GM10248 (cell line): ENCODE data around the gene ELF2.
"Not testable (repeated sequence)": the region's sequence is repeated elsewhere in the genome, so short reads cannot be mapped to it uniquely, and the experiment has no call there.

Experiments
- CTCF ChIA-PET: fragments of 300-600 bp; sonication (Branson Sonifier 250); formaldehyde crosslinking; extraction: SDS; loops from one replicate; lab custom pipeline; 2021; ENCODE audit warnings: antibody characterized with exemption; lab: Yijun Ruan, JAX
- POLR2A ChIA-PET: fragments of 350-650 bp; sonication (Branson Sonifier 250); formaldehyde crosslinking; extraction: SDS; loops from one replicate; lab custom pipeline; 2020; ENCODE audit warnings: antibody characterized with exemption; lab: Yijun Ruan, JAX
- DNase-seq: peaks from one replicate; pipeline ENCODE4 v3.0.0; 2012; ENCODE audit errors: extremely low spot score
- TF ChIP-seq, protein P1 (sequence below): IDR thresholded peaks from 2 replicates; pipeline ENCODE4 v1.5.1; 2012; ENCODE audit warnings: mild to moderate bottlenecking, low read depth; ENCODE audit errors: extremely low read depth, missing control alignments, control extremely low read depth

Gene ELF2

DNA sequence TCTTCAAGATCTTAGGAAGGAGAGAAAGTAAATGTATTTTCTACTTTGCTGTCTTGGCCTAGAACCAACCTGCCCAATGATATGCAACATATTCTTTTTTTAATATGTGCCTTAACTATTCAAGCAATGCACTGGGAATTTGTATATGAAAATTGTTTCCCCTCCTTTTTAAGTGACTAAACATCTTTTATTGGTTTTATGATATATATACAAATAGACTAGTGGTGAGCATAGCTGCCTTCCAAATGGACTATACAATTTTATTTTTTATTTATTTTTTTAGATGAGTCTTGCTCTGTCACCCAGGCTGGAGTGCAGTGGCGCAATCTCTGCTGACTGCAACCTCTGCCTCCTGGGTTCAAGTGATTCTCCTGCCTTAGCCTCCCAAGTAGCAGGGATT lies 151.2 kb downstream of the ELF2 start:
- TF ChIP-seq, protein P1, sequence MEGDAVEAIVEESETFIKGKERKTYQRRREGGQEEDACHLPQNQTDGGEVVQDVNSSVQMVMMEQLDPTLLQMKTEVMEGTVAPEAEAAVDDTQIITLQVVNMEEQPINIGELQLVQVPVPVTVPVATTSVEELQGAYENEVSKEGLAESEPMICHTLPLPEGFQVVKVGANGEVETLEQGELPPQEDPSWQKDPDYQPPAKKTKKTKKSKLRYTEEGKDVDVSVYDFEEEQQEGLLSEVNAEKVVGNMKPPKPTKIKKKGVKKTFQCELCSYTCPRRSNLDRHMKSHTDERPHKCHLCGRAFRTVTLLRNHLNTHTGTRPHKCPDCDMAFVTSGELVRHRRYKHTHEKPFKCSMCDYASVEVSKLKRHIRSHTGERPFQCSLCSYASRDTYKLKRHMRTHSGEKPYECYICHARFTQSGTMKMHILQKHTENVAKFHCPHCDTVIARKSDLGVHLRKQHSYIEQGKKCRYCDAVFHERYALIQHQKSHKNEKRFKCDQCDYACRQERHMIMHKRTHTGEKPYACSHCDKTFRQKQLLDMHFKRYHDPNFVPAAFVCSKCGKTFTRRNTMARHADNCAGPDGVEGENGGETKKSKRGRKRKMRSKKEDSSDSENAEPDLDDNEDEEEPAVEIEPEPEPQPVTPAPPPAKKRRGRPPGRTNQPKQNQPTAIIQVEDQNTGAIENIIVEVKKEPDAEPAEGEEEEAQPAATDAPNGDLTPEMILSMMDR = no peak
- no peak for DNase-seq
- ChIA-PET POLR2A (no interaction called here), CTCF (no interaction called here)

DNA sequence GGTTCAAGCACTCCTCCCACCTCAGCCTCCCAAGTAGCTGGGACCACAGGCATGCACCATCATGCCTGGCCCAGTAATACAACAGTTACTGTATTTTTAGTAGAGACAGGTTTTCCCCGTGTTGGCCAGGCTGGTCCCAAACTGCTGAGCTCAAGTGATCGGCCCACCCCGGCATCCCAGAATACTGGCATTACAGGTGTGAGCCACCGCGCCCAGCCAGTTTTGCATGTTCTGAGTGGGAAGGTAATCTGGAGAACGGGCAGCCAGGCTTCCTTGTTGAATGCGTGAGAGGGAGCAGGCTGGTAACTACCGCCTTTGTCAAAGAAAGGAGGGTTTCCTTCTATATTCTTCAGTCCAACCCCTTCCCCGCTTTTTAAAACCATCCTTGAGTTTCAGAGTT lies 152.3 kb downstream of the ELF2 start:
- TF ChIP-seq, protein P1 = no peak
- POLR2A ChIA-PET = no interaction called here
- no peak for DNase-seq
- CTCF ChIA-PET = interaction anchor here (0.7 to 1.4 kb wide), 4 partner anchors 56 to 484 kb away, joined by 3 to 4 read pairs (median 3); no protein-coding TSS in a partner anchor

DNA sequence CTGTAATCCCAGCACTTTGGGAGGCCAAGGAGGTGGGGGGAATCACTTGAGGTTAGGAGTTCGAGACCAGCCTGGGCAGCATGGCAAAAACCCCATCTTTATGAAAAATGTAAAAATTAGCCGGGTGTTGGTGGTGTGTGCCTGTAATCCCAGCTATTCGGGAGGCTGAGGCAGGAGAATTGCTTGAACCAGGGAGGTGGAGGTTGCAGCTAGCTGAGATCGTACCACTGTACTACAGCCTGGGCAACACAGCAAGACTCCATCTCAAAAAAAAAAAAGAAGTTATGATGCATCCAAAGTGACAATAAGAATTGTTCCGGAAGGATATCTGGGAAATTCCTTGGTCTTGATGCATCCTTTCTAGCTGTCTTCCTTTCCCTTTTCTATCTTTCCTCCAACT lies 154.2 kb downstream of the ELF2 start:
- POLR2A ChIA-PET = interaction anchor here (0.7 kb wide), 1 partner anchor 164 kb away, joined by 5 read pairs; no protein-coding TSS in a partner anchor
- TF ChIP-seq, protein P1 = no peak
- DNase-seq = no peak
- CTCF ChIA-PET = interaction anchor here (9.3 kb wide), 1 partner anchor 7 kb away, joined by 143 read pairs; no protein-coding TSS in a partner anchor

DNA sequence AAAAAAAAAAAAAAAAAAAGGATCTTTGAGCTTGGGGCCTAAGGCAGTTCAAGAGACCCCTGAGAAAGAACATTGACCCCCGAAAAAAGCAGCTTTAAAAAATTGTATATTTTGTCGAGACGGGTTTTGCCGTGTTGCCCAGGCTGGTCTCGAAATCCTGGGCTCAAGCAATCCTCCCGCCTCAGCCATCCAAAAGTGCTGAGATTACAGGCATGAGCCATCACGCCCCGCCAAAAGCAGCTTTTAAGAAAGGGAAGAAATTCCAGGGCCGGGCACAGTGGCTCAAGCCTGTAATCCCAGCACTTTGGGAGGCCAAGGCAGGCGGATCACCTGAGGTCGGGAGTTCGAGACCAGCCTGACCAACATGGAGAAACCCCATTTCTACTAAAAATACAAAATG lies 155.9 kb downstream of the ELF2 start:
- POLR2A ChIA-PET = interaction anchor here (0.6 to 2.4 kb wide), 3 partner anchors 9 to 21 kb away, joined by 5 to 8 read pairs (median 6); no protein-coding TSS in a partner anchor
- CTCF ChIA-PET = interaction anchor here (1.4 to 9.3 kb wide), 3 partner anchors 9 to 287 kb away, joined by 3 to 143 read pairs (median 5); no protein-coding TSS in a partner anchor
- not testable (repeated sequence) for DNase-seq

DNA sequence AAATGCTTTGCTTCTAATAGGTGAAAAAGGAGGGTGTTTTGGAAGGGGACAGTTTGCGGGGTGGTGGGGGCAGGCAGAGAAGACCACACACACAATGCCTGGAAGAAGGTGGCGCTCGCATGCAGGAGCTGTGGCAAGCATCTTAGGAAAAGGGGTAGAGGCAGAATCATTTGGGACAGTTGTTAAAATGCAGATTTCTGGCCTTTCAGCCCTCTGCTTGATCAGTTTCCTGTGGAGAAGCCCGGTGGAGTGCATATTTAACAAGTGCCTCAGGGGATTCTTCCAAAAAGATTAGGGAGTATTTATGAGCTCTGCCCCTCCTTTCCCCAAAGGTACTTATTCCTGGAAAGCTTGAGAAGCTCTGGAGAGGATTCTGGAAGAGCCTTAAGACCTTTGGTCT lies 156.6 kb downstream of the ELF2 start:
- ChIA-PET CTCF (interaction anchor here (1.1 to 9.3 kb wide), 5 partner anchors 9 to 288 kb away, joined by 3 to 143 read pairs (median 3); partner anchors contain the start of gene NAA15), POLR2A (interaction anchor here (1.0 to 2.4 kb wide), 2 partner anchors 10 to 19 kb away, joined by 6 to 8 read pairs; no protein-coding TSS in a partner anchor)
- no peak for DNase-seq
- TF ChIP-seq, protein P1 = no peak

DNA sequence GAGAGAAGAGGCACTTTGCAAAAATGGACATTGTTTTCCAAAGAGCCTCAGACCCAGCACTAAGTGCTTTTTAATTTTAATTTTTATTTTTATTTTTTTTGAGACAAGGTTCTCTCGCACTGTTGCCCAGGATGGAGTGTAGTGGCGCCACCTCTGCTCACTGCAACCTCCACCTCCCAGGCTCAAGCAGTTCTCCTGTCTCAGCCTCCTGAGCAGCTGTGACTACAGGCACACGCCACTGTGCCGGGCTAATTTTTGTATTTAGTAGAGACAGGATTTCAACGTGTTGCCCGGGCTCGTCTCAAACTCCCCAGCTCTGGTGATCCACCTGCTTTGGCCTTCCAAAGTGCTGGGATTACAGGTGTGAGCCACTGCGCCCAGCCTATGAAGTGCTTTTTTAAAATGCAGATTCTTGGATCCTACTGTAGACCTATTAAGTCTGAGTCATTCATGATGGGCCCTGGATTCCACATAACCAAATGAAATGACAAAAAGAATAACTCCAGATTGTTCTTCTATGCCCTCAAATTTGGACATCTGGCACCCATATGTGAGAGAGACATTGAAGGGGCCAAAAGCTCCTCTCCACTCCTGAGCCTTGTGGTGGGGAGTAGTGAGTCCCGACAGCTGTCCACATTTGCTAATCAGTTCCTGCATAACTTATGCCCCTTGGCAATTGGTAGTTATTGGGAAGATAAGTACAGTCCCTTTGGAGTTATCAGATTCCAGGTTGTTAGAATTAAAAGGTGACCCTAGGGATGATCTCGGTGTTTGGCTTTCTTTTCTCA lies 157.9 kb downstream of the ELF2 start:
- ChIA-PET POLR2A (interaction anchor here (1.1 to 2.4 kb wide), 2 partner anchors 8 to 11 kb away, joined by 3 to 8 read pairs; no protein-coding TSS in a partner anchor), CTCF (interaction anchor here (1.1 to 9.3 kb wide), 5 partner anchors 10 to 283 kb away, joined by 3 to 143 read pairs (median 3); partner anchors contain the start of gene NAA15)
- TF ChIP-seq, protein P1 = no peak
- no peak for DNase-seq
